GM18868 (cell line): ENCODE data around the gene VIPR1.

Experiments used
- ATAC-seq: cut with Tn5 transposase; IDR thresholded peaks from one replicate; pipeline ENCODE4 v1.9.1; 2021; ENCODE audit warnings: mild to moderate bottlenecking, moderate library complexity; ENCODE audit not compliant: unreplicated experiment

VIPR1 gene

GRCh38 chr3:42502429-42503250, at the start of gene VIPR1:
VIPR1 (plus strand) TSS chr3:42502643; CDS start chr3:42502736, 93 bp downstream.
- ATAC-seq: peak; percentile 97

- no peak for ATAC-seq
These were observed 46.2 kb upstream of the VIPR1 start for GRCh38 chr3:42456211-42456610.

GRCh38 chr3:42459151-42459550, 43.3 kb upstream of the VIPR1 start:
- ATAC-seq: no peak

- ATAC-seq: no peak
These were observed 40.7 kb upstream of the VIPR1 start for GRCh38 chr3:42461762-42462161.

GRCh38 chr3:42463093-42463492, 39.4 kb upstream of the VIPR1 start:
- ATAC-seq: no peak

GRCh38 chr3:42468111-42468510, 34.3 kb upstream of the VIPR1 start:
- no peak for ATAC-seq

GRCh38 chr3:42472555-42472954, 29.9 kb upstream of the VIPR1 start:
- no peak for ATAC-seq

GRCh38 chr3:42473083-42473932, 29.1 kb upstream of the VIPR1 start:
- no peak for ATAC-seq

- no peak for ATAC-seq
These were observed 26.0 kb upstream of the VIPR1 start for GRCh38 chr3:42476225-42477125.

- no peak for ATAC-seq
These were observed 24.7 kb upstream of the VIPR1 start for GRCh38 chr3:42477696-42478095.

- ATAC-seq: no peak
These were observed 23.6 kb upstream of the VIPR1 start for GRCh38 chr3:42478830-42479229.

- ATAC-seq: no peak
These were observed 15.5 kb upstream of the VIPR1 start for GRCh38 chr3:42486814-42487565.

- no peak for ATAC-seq
These were observed 13.8 kb upstream of the VIPR1 start for GRCh38 chr3:42488687-42489086.

GRCh38 chr3:42489116-42489936, 13.1 kb upstream of the VIPR1 start:
- no peak for ATAC-seq

GRCh38 chr3:42489937-42490227, 12.6 kb upstream of the VIPR1 start:
- ATAC-seq: peak; percentile 6

GRCh38 chr3:42490243-42490642, 12.2 kb upstream of the VIPR1 start:
- ATAC-seq: peak; percentile 98

GRCh38 chr3:42491881-42492507, 10.4 kb upstream of the VIPR1 start:
- ATAC-seq: no peak

GRCh38 chr3:42492508-42493080, 9.8 kb upstream of the VIPR1 start:
- ATAC-seq: peak; percentile 28
